SW 1271 (cell line): ENCODE data around the gene RAB11B.
A peak's percentile ranks its signal among the peaks of the same experiment; 100 is the strongest.
"Not testable (repeated sequence)": the region's sequence is repeated elsewhere in the genome, so short reads cannot be mapped to it uniquely, and the experiment has no call there.

Experiments used
- DNase-seq, 2 experiments: peaks; one replicate each; lab custom pipeline; 2025; lab: John Stamatoyannopoulos, UW

RAB11B gene

DNA sequence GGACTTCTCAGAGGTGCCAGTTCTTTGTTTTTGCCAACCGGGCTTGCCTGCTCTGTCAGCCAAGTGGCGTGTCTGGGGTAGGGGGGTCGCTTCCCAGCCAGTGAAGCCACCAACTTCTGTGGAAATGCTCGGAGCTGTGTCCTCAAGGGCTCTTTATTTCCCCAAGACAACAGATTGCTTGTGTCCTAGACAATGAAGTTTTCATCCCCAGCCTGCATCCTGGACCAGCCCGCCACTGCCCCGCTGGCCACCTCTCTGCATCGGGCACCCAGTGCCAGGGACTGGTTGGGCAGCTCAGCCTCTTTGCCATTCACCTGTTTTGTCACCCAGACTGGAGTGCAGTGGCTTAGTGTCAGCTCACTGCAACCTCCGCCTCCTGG is 3.7 kb downstream of the RAB11B start:
- DNase-seq, result no peak

DNA sequence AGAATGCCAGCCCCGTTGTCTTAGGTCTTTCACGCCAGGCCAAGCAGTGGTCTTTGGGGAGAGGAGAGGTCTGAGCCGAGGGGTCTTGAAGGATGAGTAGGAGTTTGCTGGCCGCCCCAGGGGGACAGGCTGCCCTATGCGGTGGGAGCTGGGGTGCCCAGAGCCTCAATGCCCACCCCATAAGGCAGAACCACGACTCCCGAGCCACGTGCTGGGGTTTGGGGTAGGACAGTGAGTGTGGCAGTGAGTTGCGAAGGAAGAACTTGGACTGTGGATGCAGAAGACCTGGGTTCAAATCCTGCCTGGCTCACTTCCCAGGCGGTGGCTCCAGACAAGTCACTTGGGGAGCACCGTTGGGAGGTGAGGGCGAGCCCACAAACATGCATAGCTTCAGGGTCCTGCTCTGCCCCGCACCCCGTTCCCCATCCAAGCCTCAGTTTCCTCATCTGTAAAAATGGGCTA is 5.5 kb downstream of the RAB11B start:
- no peak for DNase-seq

DNA sequence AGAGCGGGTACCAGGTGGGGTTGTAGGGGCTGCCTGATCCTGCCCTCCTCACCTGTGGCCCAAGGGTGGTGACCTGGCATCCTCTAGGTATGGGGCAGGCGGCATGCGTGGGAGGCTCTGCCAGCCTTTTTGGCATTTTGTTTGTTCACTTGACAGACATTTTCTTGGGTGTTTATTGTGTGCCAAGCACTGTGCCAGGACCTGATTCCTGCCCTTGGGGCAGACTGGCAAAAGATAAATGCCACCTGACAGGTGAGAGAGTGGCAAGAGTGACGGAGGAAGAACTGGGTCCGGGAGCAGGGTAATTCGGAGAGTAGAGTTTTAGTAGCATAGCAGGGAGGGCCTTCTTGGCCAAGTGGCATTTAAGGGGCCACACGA is 6.0 kb downstream of the RAB11B start:
- DNase-seq, result no peak

DNA sequence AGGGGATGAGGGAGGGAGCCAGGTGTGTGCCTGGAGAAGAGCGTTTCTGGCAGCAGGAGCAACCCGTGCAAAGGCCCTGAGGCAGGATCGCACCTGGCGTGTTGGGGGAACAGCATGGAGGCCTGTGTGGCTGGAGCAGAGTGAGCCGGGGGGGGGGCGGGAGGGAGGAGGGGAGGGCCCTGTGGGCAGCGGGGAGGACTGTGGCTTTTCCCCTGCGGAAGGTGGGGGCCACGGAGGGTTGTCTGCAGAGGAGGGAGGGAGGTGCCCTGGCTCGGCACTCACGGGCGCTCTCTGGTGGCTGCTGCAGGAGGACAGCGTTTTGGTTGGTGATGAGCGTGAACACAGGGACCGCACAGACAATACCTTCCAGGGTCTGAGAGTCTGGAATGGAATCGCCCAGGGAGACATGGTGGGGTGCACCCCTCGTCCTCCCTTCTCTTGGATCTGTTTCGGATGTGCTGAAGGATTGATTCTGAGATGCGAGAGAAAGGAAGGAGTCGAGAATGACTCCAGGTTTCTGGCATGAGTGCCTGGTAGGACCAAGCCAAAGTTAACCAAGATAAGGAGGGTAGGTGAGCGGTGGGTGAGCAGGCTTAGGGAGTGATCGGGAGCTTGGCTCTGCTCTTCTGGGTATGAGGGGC is 6.5 kb downstream of the RAB11B start:
- DNase-seq, result peak in 1 of 2 experiments; percentile 32

DNA sequence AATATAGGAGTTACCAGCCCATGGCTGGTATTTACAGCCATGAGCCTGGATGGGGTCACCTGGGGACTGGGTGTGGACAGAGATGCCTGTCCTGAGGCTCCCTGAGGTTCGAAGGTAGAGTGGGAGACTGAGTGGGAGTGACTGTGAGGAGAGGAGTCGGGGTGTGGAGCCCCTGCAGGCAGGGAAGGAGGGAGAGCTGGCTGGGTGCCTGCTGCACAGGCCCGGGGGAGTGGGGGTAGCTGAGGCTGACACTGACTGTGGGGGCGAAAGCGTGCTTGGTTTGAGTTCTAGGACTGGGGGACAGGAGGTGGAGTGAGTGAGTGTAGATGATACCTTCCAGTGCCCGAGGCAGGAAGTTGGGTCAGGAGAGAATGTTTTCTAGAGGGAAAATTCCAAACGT is 7.1 kb downstream of the RAB11B start:
- no peak for DNase-seq

DNA sequence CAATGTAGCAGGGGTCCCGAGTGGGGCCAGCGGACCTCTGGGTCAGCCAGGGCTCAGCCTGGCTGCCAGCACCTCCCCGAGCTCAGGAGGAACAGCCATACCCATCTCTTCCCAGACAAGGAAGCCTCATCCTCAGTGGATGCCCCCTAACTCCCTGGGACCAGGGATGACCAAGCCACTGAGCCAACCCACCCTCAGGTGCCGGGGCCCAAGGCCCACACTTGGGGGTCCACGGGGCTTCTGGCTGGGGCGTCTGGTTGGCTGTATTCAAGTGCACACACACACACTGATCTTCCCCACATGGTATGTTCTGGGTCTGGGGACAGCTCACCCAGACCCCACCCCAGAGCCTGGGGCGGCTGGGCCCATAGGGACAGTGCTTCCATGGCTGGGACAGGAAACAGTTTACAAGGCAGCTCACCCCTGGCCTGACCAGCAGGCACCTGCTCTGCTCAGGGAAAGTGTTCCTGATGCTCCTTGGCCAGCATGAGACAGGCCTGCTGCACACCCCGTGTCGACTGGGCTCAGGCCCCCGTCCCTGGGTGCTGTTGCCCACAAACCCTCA is 7.7 kb downstream of the RAB11B start:
- no peak for DNase-seq

DNA sequence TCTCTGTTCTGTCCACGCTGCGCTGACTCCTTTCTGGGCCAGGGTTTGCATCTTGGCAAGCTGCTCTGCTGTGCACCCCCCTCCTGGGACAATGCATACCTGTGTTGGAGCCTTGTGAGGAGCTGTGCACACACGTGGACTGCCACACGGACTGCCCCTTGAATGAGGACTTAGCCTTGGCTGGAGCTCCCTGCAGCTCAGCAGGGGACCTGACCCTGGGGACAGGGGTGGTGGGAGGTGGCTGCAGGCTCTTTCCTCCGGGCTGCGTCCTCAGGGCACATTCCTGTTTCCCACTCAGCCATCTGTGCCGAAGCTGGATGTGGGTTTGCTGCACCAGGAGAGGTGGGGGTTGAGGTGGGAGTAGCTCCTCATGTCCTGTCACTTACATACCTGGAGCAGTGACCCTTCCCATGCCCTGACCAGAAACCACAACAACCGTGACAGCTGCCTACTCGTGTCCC is 8.2 kb downstream of the RAB11B start:
- no peak for DNase-seq

DNA sequence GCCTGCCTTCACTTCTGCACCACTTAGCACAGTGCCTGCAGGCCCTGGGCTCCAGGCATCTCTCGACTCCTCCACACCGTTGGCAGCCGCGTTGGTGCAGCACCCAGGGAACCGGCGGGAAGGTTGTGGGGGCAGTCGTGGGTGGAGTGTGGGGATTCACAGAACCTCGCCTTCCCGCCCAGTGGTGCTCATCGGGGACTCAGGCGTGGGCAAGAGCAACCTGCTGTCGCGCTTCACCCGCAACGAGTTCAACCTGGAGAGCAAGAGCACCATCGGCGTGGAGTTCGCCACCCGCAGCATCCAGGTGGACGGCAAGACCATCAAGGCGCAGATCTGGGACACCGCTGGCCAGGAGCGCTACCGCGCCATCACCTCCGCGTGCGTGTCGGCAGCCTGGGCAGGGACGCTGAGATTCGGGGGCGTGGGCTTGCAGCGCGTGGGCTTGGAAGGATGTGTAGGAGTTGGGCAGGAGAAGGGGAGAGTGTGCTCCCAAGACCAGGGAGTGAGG is 9.6 kb downstream of the RAB11B start:
- no peak for DNase-seq

DNA sequence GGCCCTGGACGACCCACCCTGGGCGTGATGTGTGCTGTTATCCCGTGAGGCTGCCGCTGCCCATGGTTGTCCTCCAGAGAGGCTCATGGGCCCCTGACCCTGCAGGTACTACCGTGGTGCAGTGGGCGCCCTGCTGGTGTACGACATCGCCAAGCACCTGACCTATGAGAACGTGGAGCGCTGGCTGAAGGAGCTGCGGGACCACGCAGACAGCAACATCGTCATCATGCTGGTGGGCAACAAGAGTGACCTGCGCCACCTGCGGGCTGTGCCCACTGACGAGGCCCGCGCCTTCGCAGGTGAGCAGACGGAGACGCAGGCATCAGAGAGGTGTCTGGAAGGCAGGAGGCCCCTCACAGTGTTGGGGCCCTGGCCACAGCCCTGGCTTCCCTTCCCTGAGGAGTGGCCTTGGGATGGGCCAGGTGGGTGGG is 11.8 kb downstream of the RAB11B start:
- DNase-seq, result no peak

DNA sequence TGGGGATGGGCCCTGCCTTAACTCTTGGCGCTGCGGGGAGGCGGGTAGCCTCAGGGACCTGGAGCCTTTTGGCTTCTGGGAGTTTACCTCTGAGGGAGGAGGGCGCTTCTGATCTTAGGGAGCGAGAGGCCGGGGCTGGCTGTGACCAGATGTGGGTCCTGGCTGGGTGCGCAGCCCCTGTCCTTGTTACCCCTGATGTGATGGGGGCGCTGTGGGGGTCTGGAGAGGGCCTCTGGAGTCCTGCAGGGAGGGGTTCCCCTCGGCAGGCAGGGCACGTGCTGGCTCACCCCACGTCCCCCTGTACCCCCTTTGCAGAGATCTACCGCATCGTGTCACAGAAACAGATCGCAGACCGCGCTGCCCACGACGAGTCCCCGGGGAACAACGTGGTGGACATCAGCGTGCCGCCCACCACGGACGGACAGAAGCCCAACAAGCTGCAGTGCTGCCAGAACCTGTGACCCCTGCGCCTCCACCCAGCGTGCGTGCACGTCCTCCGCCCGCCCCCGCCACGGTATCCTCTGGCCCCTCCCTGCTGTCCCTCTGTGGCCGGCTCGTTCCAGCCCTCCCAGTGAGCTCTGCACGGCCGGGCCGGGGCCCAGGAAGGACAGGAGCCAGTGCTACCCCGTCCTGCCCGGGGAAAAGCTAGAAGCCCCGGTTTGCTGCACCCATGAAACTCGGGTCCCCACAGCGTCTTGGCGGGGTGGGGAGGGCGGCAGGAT is 13.1 kb downstream of the RAB11B start:
- DNase-seq, result no peak

DNA sequence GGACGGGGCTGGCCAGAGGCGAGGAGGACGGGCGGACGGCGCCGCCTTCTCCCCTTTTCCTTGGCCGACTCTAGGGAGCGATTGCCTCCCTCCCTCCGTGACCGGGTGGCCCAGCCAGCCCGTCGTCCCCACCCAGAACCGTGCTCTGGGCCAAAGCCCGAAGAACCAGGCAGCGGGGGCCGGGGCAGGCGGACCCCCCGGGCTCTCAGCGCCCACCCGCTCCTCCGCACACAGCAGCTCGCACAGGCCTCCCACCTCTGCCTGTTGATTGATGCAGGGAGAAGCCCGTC is 13.6 kb downstream of the RAB11B start:
- no peak for DNase-seq

DNA sequence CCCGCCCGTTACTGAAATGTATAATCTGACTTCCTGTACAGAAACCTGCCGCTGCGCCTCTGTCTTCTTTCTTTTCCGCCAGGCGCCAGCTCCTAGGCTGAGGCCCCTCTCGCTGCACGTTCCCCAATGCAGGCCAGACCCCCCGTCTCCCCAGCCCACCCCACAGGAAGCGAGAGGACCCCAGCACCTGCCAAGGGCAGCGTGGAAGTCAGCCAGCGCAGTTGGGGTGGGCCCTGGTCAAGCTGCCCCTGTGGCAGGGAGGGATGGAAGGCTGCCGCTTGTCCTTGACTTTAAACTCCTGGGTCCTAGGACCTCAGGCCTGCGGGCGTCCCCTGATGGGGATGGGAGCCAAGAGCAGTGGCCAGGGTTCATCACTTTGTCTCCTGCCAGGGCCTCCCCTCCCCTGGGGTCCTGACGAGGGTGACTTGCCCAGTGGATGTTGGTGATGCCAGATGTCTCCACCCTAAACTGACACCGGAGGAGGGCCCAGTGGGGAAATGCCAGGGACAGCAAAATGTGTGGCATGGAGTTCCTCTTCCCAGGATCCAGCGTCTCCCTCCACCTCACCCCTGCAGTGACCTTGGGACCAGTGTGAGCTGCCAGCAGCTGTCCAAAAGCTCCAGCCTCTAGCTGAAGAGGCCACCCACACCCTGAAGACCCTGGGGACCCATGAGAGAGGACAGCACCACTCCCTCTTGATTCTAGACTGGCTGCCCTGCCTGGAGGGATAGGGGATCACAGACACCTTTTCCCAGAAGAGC is 14.4 kb downstream of the RAB11B start:
- DNase-seq, result no peak

DNA sequence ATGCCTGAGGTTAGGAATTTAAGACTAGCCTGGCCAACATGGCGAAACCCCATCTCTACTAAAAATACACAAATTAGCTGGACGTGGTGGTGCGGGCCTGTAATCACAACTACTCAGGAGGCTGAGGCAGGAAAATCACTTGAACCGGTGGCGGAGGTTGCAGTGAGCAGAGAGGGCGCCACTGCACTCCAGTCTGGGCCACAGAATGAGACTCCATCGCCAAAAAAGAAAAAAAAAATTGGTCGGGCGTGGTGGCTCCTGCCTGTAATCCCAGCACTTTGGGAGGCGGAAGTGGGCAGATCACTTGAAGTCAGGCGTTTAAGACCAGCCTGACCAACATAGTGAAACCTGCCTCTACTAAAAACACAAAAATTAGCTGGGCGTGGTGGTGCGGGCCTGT is 20.6 kb downstream of the RAB11B start:
- DNase-seq, result not testable (repeated sequence)

DNA sequence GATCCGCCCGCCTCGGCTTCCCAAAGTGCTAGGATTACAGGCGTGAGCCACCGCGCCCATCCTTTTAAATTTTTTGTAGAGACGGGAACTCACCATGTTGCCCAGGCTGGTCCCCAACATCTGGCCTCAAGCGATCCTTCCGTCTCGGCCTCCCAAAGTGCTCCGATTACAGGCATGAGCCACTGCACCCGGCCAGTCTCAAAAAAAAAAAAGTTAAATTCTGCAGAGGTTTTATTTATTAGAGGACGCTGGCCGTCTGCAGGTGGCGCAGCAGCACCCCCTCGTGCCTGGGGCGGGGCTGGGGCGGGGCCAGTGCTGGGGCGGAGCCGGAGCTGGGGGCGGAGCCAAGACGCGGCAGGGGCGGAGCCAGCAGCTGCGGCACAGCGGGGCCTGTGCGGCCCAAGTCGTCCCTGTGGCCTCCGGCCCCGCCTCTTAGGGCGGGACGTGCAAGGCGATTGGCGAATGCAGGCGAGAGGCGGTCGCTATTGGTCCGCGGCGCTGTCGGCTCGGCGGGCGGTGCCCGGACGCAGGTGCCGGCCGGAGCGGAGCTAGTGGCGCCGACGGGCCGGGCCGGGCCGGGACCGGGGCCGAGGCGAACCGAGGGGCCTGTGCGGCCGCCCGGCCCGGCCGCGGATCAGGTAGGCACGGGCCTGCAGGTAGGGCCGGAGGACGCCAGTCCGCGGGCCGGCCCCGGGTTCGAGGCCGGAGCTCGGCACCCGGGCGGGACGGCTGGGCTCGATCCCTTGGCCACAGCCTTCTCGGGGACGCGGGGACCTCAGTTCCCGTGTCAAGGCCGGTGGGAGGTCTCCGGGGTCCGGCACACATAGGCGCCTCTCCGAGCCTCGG is 22.8 kb downstream of the RAB11B start, which contains the start of gene MARCHF2:
Gene MARCHF2, plus strand, starts transcription at position 523 of the 846 bp plus-strand sequence. CDS start 8,536 bp downstream, outside the sequence.
- peak; percentile 76 to 91 for DNase-seq

DNA sequence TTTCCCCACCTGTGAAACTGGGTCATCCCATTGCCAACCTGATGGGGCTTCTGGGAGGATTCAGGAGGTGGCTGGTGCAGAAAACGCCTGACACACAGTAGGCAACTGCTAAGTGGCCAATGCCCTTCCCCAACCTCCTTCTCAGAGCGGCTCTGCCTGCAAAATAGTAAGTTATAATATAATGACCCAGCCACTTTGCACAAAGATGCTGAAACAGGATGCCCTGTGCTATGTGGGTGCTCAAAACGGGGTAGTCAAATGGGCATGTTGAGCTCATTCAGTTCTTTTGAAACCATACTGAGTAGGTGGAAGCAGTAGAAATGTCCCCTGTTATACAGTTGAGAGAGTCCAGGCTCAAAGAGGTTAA is 23.5 kb downstream of the RAB11B start:
- DNase-seq, result no peak

DNA sequence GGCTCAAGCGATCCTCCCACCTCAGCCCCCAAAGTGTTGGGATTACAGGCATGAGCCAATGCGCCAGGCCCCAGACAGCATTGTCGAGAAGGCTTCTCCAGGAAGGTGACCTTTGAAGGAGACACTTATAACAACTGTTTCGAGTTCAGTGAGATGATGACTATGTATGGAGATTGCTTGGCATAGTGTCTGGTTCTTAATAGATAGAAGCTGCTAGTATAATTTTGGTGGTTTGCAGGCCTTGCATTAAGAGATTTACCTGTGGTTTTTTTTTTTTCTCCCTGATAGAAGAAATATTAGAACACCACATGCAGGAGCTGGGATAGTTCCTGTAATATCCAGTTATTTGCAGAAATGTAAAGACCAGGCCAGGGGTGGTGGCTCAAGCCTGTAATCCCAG is 26.6 kb downstream of the RAB11B start:
- no peak for DNase-seq

DNA sequence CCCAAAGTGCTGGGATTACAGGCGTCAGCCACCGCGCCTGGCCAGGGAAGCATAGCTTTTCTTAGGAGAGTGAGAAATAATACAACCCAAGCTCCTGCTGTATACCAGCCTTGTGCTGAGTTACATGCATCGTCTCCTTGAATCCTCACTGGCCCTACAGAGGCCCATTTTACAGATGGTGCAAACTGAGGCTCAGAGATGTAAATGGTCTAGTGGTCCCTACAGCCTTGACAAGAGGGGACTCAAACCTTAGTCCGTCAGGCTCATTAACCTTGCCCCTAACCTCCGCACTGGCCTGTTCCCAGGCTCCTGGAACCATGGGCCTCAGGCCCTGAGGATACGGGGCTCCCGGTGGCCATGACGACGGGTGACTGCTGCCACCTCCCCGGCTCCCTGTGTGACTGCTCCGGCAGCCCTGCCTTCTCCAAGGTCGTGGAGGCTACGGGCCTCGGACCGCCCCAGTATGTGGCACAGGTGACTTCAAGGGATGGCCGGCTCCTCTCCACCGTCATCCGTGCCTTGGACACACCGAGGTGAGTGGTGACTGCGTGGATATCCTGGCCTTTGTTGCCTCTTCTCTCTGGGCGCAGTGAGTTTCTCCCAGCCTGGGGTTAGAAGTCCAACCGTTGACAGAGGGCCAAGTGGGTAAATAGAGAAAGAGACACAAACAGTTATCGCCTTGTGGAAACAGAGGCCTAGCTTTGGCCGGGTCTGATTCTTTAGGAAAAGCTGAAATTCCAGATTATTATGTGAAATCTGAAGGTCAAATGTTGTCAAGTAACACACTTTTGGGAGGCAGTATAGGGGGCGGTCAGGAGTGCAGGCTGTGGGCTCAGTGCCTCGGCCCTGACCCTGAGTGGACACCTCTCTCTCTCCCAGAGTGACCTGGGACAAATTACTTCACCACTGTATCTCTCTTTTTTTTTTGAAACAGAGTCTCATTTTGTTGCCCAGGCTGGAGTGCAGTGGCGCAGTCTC is 31.6 kb downstream of the RAB11B start:
- DNase-seq, result no peak

DNA sequence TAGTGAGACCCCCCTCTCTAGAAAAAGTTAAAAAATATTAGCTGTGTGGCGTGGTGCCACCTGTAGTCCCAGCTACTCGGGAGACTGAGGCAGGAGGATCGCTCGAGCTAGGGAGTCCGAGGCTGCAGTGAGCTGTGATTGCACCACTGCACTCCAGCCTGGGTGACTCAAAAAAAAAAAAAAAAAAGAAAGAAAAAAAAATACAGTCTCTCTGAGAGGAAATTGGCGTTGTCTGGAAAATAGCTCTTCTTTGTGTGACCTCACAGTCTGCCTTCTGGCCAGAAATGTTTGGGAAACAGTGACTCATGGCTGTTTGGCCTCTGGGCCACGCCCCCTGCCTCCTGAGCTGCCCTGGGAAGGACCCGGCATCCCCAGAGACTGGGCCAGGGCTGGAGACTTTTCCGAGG is 33.7 kb downstream of the RAB11B start:
- DNase-seq, result peak; percentile 85 to 95

DNA sequence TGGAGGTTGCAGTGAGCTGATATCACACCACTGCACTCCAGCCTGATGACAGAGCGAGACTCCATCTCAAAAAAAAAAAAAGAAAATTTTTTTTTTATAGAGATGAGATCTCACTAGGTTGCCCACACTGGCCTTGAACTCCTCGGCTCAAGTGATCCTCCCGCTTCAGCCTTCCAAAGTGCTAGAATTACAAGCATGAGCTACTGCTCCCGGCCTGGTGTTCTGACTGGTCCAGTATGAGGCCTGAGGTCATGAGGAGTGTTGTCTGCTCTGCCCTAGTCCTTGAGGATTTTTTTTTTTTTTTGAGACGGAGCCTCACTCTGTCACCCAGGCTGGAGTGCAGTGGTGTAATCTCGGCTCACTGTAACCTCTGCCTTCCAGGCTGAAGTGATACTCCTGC is 35.2 kb downstream of the RAB11B start:
- DNase-seq, result not testable (repeated sequence)

DNA sequence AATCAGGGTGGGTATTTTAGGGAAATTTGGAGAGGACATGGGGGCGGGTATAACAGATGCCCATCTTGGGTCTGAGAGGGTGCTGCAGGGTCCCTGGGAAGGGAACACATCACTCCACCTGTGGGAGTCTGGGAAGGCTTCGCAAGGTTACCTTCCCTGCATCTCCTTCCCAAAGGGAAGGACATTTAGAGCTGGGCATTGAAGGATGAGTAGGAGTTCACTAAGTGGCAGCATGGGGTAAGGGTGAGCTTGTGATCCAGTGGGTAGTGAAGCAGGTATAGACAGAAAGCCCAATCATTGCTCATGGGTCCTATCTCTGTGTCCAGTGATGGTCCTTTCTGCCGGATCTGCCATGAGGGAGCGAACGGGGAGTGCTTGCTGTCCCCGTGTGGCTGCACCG is 36.1 kb downstream of the RAB11B start:
- DNase-seq, result no peak
